Measurements from ENCODE around the gene EFNB3. TPM values are rescaled to one million over a fixed set of nuclear protein-coding genes. Genes with fewer than 3 reads are reported as not detected.
A peak's percentile ranks its signal among the peaks of the same experiment; 100 is the strongest.

The EFNB3 gene
- 1 to 10 TPM; 1.2 to 3.1 TPM for total RNA-seq
- 10 to 100 TPM; 23.4 to 34.1 (median 32.1) TPM for polyA plus RNA-seq (ENCODE audit: insufficient read length in 6 of 6)
- long read RNA-seq, donor 1, transcript EFNB3-201 (5 exons, 3,222 nt), result major isoform, 6 of 11 reads
- long read RNA-seq, donor 1, partial matches to known transcripts, result 5 of 11 reads
- long read RNA-seq, donor 1, other reads (novel, unspliced or antisense), result 0 of 11 reads
- long read RNA-seq, donor 2, partial matches to known transcripts, result 0 of 4 reads
- long read RNA-seq, donor 2, other reads (novel, unspliced or antisense), result 0 of 4 reads
- long read RNA-seq, donor 3, transcript EFNB3-201 (5 exons, 3,222 nt), result major isoform, 7 of 7 reads
- long read RNA-seq, donor 3, partial matches to known transcripts, result 0 of 7 reads
- long read RNA-seq, donor 3, other reads (novel, unspliced or antisense), result 0 of 7 reads
- long read RNA-seq, donor 4, result 0 reads
- long read RNA-seq, donor 5, transcript EFNB3-201 (5 exons, 3,222 nt), result major isoform, 12 of 12 reads
- long read RNA-seq, donor 5, partial matches to known transcripts, result 0 of 12 reads
- long read RNA-seq, donor 5, other reads (novel, unspliced or antisense), result 0 of 12 reads
- long read RNA-seq, donor 6, transcript EFNB3-201 (5 exons, 3,222 nt), result major isoform, 5 of 5 reads
- long read RNA-seq, donor 6, partial matches to known transcripts, result 0 of 5 reads
- long read RNA-seq, donor 6, other reads (novel, unspliced or antisense), result 0 of 5 reads
- long read RNA-seq, donor 7, transcript EFNB3-201 (5 exons, 3,222 nt), result major isoform, 7 of 7 reads
- long read RNA-seq, donor 7, partial matches to known transcripts, result 0 of 7 reads
- long read RNA-seq, donor 7, other reads (novel, unspliced or antisense), result 0 of 7 reads
- long read RNA-seq, donor 8, transcript EFNB3-201 (5 exons, 3,222 nt), result major isoform, 5 of 5 reads
- long read RNA-seq, donor 8, partial matches to known transcripts, result 0 of 5 reads
- long read RNA-seq, donor 8, other reads (novel, unspliced or antisense), result 0 of 5 reads
- long read RNA-seq, donor 9, partial matches to known transcripts, result 0 of 1 reads
- long read RNA-seq, donor 9, other reads (novel, unspliced or antisense), result 0 of 1 reads
- long read RNA-seq, donor 10, result 0 reads
- long read RNA-seq, donor 11, result 0 reads
- long read RNA-seq, donor 12, transcript EFNB3-201 (5 exons, 3,222 nt), result major isoform, 10 of 10 reads
- long read RNA-seq, donor 12, partial matches to known transcripts, result 0 of 10 reads
- long read RNA-seq, donor 12, other reads (novel, unspliced or antisense), result 0 of 10 reads

- intact Hi-C loops (cut with DNase I), result no loop called here
- Histone ChIP-seq H3K9me3 (no peaks in the 10 kb centered on the region), H3K4me1 (peaks cover 5 to 13% of the 10 kb centered on the region in 2 donors), H3K36me3 (peaks cover 0 to 33% of the 10 kb centered on the region in 2 donors), H3K27ac (no peak within 1 kb of the TSS), H3K27me3 (peaks cover 19 to 63% of the 10 kb centered on the region in 2 donors), H3K4me3 (peak within 1 kb of the TSS; percentile 19 to 25)
- ATAC-seq (peak; percentile 64), DNase-seq (peak in 2 of 4 donors; percentile 43 to 71)
- no peak for TF ChIP-seq CTCF (IDR thresholded peaks at IDR 0.05)
Measured at GRCh38 chr17:7704601-7705268, at the start of gene EFNB3. Gene EFNB3 (plus strand): TSS chr17:7705202. CDS start chr17:7705599, 397 bp downstream.

GRCh38 chr17:7655541-7655840, 49.5 kb upstream of the EFNB3 start:
- Histone ChIP-seq H3K9me3 (no peaks in the 10 kb centered on the region), H3K36me3 (no peaks in the 10 kb centered on the region), H3K27ac (no peak overlapping the region), H3K27me3 (peaks cover 15 to 38% of the 10 kb centered on the region in 2 donors), H3K4me3 (no peak overlapping the region), H3K4me1 (peaks cover 12 to 14% of the 10 kb centered on the region in 2 donors)
- no peak for TF ChIP-seq CTCF (IDR thresholded peaks at IDR 0.05)
- ATAC-seq (no peak), DNase-seq (no peak)
- intact Hi-C loops (cut with DNase I), result no loop called here

- DNase-seq (peak in 1 of 4 donors; percentile 62), ATAC-seq (peak; percentile 50)
- Histone ChIP-seq H3K36me3 (no peaks in the 10 kb centered on the region), H3K4me3 (no peak overlapping the region), H3K4me1 (no peaks in the 10 kb centered on the region), H3K9me3 (no peaks in the 10 kb centered on the region), H3K27me3 (peaks cover under 1 to 22% of the 10 kb centered on the region in 2 donors), H3K27ac (no peak overlapping the region)
- intact Hi-C loops (cut with DNase I), result no loop called here
- no peak for TF ChIP-seq CTCF (IDR thresholded peaks at IDR 0.05)
Measured at GRCh38 chr17:7656958-7657609, 47.9 kb upstream of the EFNB3 start.

GRCh38 chr17:7667656-7668406, 37.2 kb upstream of the EFNB3 start:
- H3K36me3 ChIP-seq, result peaks cover 0 to 69% of the 10 kb centered on the region in 2 donors
- no peak overlapping the region for H3K27ac ChIP-seq
- ATAC-seq, result no peak
- H3K9me3 ChIP-seq, result no peaks in the 10 kb centered on the region
- peak in 2 of 4 donors; percentile 17 to 62 for DNase-seq
- no peaks in the 10 kb centered on the region for H3K4me1 ChIP-seq
- intact Hi-C loops (cut with DNase I), result no loop called here
- no peak for TF ChIP-seq CTCF (IDR thresholded peaks at IDR 0.05)
- H3K27me3 ChIP-seq, result no peaks in the 10 kb centered on the region
- H3K4me3 ChIP-seq, result no peak overlapping the region
